ENCODE results near the gene MITF.

The MITF gene

DNA sequence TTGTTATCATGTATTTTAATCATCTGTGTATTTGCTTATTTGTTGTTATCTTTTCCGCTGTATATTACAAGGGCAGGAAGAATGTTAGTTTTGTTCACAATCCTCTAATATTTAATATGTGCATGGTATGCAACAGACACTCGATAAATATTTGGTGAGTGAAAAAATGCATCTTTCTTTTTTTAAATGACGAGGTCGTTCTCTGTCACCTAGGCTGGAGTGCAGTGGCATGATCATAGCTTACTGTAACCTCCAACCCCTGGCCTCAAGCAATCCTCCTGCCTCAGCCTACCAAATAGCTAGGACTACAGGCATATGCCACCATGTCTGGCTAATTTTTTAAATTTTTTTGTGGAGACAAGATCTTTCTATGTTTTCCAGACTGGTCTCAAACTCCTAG lies 66.2 kb downstream of the MITF start:
- Histone ChIP-seq H3K36me3 (ENCODE audit: insufficient read depth, low read length) (no peaks in the 10 kb centered on the region), H3K27me3 (ENCODE audit: control insufficient read depth, insufficient read depth, low read length) (no peaks in the 10 kb centered on the region), H3K4me3 (ENCODE audit: low read length) (no peak overlapping the region), H3K9ac (ENCODE audit: low read depth, low read length) (no peak overlapping the region), H3K4me2 (ENCODE audit: low read length) (no peak overlapping the region), H3K9me3 (replicated peaks; ENCODE audit: low read length) (no peaks in the 10 kb centered on the region), H3K4me1 (ENCODE audit: control insufficient read depth, insufficient read depth, low read length) (peaks cover 11% of the 10 kb centered on the region)

DNA sequence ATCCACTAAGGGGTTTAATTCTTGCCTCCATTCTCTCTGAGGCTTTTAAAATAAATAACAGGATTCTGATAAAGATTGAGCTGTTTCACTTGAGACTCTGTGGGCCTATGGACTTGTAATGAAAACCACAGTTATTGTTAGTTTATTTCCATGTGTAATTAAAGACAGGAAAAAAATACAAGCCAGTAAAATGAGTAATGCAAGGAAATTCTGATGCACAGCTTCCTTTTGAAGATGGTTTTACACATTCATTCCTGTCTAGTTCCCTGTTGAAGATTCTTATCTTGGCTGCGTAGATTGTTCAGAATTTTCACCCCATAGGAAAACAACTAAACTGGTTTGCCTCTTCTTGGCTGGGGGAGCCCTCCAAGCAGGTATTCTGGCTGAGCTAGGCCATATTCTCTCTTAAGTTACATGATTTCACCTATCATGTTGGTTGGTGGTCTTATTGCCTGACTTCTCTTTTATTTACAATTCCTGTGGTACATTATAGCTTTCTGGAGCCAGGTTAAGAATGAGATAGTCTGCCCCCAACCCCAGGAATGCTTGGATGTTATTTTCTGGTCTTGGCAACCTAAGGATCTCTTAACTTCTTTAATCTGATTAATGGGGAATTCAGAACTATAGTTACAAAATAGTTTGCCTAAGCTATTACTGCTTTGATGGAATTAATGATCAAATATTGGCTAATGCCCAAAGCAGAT lies 67.6 kb downstream of the MITF start:
- Histone ChIP-seq H3K9me3 (replicated peaks; ENCODE audit: low read length) (no peaks in the 10 kb centered on the region), H3K27me3 (ENCODE audit: control insufficient read depth, insufficient read depth, low read length) (no peaks in the 10 kb centered on the region), H3K4me1 (ENCODE audit: control insufficient read depth, insufficient read depth, low read length) (peaks cover 11% of the 10 kb centered on the region), H3K4me2 (ENCODE audit: low read length) (peak overlapping the region; percentile 48), H3K4me3 (ENCODE audit: low read length) (no peak overlapping the region), H3K36me3 (ENCODE audit: insufficient read depth, low read length) (no peaks in the 10 kb centered on the region), H3K9ac (ENCODE audit: low read depth, low read length) (no peak overlapping the region)

DNA sequence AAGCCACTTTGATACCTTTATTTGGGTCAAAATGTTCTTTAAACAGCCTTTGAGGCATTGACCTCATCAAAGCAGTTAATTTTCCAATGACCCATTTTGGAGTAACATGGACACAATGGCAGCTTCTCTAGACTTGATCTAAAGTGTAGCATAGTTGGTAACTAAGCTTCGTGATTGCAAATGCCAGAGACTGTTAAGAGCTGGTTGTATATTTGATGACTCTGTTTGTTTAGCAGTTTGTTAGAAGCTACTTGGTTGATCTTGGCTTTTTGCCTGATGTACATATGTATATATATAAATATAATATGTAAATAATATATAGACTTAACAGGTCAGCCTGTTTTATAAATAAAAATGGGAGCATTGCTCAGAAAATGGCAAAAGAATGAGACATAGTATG lies 68.4 kb downstream of the MITF start:
- no peak overlapping the region for H3K4me2 ChIP-seq (ENCODE audit: low read length)
- H3K36me3 ChIP-seq (ENCODE audit: insufficient read depth, low read length): no peaks in the 10 kb centered on the region
- no peaks in the 10 kb centered on the region for H3K27me3 ChIP-seq (ENCODE audit: control insufficient read depth, insufficient read depth, low read length)
- H3K4me3 ChIP-seq (ENCODE audit: low read length): no peak overlapping the region
- no peaks in the 10 kb centered on the region for H3K9me3 ChIP-seq (replicated peaks; ENCODE audit: low read length)
- peaks cover 11% of the 10 kb centered on the region for H3K4me1 ChIP-seq (ENCODE audit: control insufficient read depth, insufficient read depth, low read length)
- no peak overlapping the region for H3K9ac ChIP-seq (ENCODE audit: low read depth, low read length)

DNA sequence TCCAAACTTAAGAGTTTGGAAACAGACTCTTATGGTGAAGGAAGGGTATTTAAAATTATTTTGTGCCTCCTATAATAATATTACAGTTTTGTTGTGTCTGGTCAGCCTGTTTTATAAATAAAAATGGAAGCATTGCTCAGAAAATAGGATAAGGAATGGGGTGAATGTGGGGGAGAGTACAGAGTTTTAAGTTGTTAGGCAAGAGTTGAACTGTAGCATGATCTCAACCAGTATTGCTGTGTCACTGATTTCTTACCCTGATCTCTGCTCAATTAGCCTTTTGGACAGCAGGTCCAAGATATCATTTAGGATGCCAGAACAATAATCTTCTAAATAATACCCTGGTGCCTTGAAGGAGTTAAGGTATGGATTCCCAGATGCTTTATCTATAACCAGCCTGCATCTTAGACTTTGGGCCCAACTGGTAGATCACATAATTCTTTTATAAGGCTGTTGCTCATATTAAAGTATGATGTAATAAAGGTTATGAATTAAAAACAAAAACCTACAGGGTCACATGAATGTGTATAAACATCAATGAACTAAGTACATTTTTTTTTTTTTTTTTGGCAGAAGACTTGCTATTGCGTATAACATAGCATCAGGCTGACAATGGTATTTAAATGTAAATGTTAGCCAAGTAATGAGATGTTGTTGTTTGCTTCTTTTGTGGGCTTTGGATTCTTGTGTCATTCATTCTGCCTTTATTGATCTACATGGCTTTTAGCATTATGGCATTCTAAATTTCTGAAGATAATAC lies 70.0 kb downstream of the MITF start:
- Histone ChIP-seq H3K4me1 (ENCODE audit: control insufficient read depth, insufficient read depth, low read length) (peaks cover 11% of the 10 kb centered on the region), H3K36me3 (ENCODE audit: insufficient read depth, low read length) (no peaks in the 10 kb centered on the region), H3K9me3 (replicated peaks; ENCODE audit: low read length) (no peaks in the 10 kb centered on the region), H3K4me3 (ENCODE audit: low read length) (no peak overlapping the region), H3K27me3 (ENCODE audit: control insufficient read depth, insufficient read depth, low read length) (no peaks in the 10 kb centered on the region), H3K4me2 (ENCODE audit: low read length) (no peak overlapping the region), H3K9ac (ENCODE audit: low read depth, low read length) (no peak overlapping the region)

DNA sequence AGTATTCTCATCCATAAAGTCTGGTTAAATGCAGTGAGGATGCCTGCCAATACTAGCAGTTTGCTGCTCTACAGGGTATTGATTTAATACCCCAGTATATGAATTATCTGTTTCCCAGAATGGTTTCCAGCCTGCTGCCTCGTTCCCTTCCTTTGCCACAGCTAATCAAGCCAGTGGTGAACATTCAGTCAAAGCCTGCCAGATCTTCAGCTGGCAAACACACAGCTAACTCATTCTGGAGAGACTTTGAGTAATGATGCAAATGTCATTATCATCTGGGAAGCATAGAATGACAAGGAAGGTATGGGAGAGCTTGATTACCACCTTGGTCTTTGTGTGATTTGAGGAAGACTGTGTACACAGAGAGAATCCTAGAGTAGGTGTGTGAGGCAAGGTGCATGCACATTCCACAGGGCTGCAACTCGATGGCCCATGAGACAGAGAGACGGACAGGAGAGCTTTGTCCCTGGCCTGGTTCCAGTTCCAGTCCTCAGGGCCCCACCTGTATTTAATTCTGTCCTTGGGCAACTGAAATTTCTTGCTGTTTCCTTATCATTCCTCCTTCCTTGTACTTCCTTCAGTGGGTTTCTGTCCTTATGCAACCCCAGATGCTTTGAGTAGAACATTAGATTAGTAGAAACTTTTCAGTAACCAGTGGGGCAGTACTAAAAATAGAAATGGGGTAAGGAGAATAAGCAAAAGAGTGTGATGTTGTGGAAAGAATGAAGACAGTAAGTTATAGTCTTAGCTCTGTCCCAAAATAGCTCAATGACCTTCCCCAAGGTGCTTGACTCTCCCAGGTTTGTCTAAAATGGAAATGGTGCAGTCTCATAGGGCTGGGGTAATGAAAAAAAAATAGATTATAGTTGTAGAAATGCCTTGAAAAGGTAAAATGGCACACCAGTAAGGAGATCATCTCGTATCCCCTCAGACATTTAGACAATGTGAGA lies 72.5 kb downstream of the MITF start:
- Histone ChIP-seq H3K27me3 (ENCODE audit: control insufficient read depth, insufficient read depth, low read length) (no peaks in the 10 kb centered on the region), H3K4me2 (ENCODE audit: low read length) (no peak overlapping the region), H3K36me3 (ENCODE audit: insufficient read depth, low read length) (no peaks in the 10 kb centered on the region), H3K9ac (ENCODE audit: low read depth, low read length) (no peak overlapping the region), H3K4me1 (ENCODE audit: control insufficient read depth, insufficient read depth, low read length) (peaks cover 7% of the 10 kb centered on the region), H3K9me3 (replicated peaks; ENCODE audit: low read length) (no peaks in the 10 kb centered on the region), H3K4me3 (ENCODE audit: low read length) (no peak overlapping the region)

DNA sequence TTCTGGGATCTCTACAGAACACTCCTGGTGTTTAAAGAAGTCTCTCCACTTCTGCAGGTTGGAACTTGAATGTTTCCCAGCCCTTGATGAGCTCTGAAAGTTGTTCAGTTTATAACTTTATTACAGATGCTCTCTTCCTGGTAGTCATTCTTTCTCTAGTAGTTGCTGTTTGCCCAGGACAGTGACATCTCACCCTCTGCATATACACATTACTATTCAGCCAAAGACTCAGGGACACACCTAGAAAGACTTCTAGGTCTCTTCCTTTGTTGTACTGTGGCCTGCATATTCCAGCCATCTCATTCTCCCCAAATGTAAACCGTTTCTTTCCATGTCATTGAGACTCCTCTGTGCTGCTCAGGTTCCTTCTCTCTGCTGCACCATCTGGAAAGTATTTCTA lies 76.7 kb downstream of the MITF start:
- Histone ChIP-seq H3K4me1 (ENCODE audit: control insufficient read depth, insufficient read depth, low read length) (no peaks in the 10 kb centered on the region), H3K36me3 (ENCODE audit: insufficient read depth, low read length) (no peaks in the 10 kb centered on the region), H3K9me3 (replicated peaks; ENCODE audit: low read length) (no peaks in the 10 kb centered on the region), H3K4me3 (ENCODE audit: low read length) (no peak overlapping the region), H3K9ac (ENCODE audit: low read depth, low read length) (no peak overlapping the region), H3K27me3 (ENCODE audit: control insufficient read depth, insufficient read depth, low read length) (no peaks in the 10 kb centered on the region), H3K4me2 (ENCODE audit: low read length) (no peak overlapping the region)

DNA sequence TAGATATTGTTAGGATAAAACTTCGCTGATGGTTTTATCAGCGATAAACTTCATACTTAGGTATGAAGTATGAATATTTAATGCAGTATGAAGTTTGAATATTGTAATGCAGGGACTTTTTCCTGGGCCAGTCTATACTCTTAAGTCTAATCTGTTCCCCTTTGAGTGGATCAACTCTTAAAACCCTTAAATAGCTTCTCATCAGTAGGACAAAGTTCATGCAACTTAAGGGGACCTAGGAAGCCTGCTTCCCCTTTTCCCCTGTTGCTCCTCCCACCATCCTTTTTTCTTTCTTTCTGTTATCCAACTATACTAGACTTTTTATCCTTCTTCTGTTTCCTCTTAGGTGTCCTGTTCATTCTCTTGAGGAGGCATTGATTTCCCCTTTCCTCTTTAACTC lies 78.7 kb downstream of the MITF start:
- Histone ChIP-seq H3K4me3 (ENCODE audit: low read length) (no peak overlapping the region), H3K9ac (ENCODE audit: low read depth, low read length) (no peak overlapping the region), H3K36me3 (ENCODE audit: insufficient read depth, low read length) (no peaks in the 10 kb centered on the region), H3K4me2 (ENCODE audit: low read length) (no peak overlapping the region), H3K27me3 (ENCODE audit: control insufficient read depth, insufficient read depth, low read length) (no peaks in the 10 kb centered on the region), H3K9me3 (replicated peaks; ENCODE audit: low read length) (no peaks in the 10 kb centered on the region), H3K4me1 (ENCODE audit: control insufficient read depth, insufficient read depth, low read length) (peaks cover 8% of the 10 kb centered on the region)

DNA sequence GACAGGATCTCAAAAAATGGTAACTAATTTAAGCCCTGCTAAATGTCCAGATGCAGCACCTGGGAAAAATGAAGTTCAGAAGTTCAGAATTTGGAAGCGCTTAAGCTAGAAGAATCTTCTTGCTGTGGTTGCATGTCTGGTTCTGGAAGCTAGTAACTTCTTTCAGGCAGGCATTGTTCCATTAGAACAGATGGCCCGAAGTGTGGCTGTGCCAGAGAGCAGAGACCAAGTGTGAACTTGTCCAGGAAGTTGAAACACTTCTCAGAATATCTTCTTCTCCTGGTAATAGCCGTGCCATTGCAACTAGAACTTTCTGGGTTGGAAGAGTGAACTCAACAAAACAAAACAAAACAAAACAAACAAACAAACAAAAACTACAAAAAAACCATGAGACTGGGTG lies 80.0 kb downstream of the MITF start:
- Histone ChIP-seq H3K9ac (ENCODE audit: low read depth, low read length) (no peak overlapping the region), H3K4me2 (ENCODE audit: low read length) (no peak overlapping the region), H3K27me3 (ENCODE audit: control insufficient read depth, insufficient read depth, low read length) (no peaks in the 10 kb centered on the region), H3K36me3 (ENCODE audit: insufficient read depth, low read length) (no peaks in the 10 kb centered on the region), H3K4me3 (ENCODE audit: low read length) (no peak overlapping the region), H3K4me1 (ENCODE audit: control insufficient read depth, insufficient read depth, low read length) (peaks cover 8% of the 10 kb centered on the region), H3K9me3 (replicated peaks; ENCODE audit: low read length) (no peaks in the 10 kb centered on the region)

DNA sequence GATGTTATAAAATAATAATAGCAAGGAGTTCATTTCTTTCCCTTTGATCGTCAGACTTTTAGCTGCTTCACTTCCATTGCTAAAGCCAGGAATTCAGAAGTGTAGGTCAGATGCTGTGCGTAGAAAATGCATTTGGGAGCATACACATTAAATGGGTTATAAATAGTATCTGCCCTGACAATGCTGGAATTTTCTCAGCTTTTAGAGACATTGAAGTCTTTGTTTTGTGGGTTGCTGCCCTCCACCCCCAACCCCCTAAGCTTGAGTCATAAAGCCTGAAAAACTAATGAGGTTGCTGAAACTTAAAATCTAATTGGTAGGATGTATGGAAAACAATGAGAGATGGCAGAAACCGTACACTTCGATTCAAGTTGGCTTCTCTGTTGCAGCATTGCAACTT lies 81.9 kb downstream of the MITF start:
- Histone ChIP-seq H3K9me3 (replicated peaks; ENCODE audit: low read length) (no peaks in the 10 kb centered on the region), H3K27me3 (ENCODE audit: control insufficient read depth, insufficient read depth, low read length) (no peaks in the 10 kb centered on the region), H3K4me2 (ENCODE audit: low read length) (no peak overlapping the region), H3K9ac (ENCODE audit: low read depth, low read length) (no peak overlapping the region), H3K4me3 (ENCODE audit: low read length) (no peak overlapping the region), H3K4me1 (ENCODE audit: control insufficient read depth, insufficient read depth, low read length) (peaks cover 8% of the 10 kb centered on the region), H3K36me3 (ENCODE audit: insufficient read depth, low read length) (no peaks in the 10 kb centered on the region)

DNA sequence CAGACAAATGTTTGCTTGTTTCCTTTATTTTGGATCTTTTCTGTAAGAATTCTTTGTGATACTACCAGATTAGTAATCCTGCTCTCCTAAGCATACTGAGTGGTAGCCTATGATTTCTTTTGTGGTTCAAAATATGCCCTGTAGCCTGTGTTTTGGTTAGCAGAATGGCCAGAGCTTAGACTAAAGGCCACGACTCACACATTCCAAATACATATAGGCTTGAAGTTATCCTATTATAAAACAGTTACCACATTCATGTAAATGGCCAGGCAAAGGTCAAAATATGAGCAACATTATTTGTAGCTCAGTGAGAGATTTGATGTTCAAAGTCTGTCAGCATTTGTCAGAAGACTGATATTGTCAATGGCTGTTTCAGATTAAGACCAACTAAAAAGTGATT lies 84.5 kb downstream of the MITF start:
- Histone ChIP-seq H3K4me3 (ENCODE audit: low read length) (no peak overlapping the region), H3K36me3 (ENCODE audit: insufficient read depth, low read length) (no peaks in the 10 kb centered on the region), H3K4me2 (ENCODE audit: low read length) (no peak overlapping the region), H3K9me3 (replicated peaks; ENCODE audit: low read length) (no peaks in the 10 kb centered on the region), H3K27me3 (ENCODE audit: control insufficient read depth, insufficient read depth, low read length) (no peaks in the 10 kb centered on the region), H3K4me1 (ENCODE audit: control insufficient read depth, insufficient read depth, low read length) (peaks cover 8% of the 10 kb centered on the region), H3K9ac (ENCODE audit: low read depth, low read length) (no peak overlapping the region)

DNA sequence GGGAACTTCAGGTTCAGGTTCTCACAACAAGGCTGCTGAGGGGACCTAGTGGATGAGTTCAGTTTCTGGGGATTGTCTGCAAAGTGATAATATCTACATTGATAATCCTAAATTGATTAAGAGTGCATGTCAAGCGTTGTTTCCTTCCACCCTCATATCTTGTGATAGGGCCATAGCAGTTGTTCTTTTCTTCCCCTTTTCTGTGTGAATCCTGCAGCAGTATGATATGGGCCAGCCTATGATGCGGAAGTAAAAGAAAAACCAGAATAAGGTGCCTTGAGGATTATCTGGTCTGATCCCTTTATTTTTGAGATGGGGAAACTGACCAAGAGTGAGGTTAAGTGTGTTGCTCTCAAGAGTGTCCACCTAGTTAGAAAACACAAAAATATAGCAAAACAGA lies 86.2 kb downstream of the MITF start:
- no peaks in the 10 kb centered on the region for H3K9me3 ChIP-seq (replicated peaks; ENCODE audit: low read length)
- H3K4me3 ChIP-seq (ENCODE audit: low read length): no peak overlapping the region
- no peaks in the 10 kb centered on the region for H3K36me3 ChIP-seq (ENCODE audit: insufficient read depth, low read length)
- no peak overlapping the region for H3K4me2 ChIP-seq (ENCODE audit: low read length)
- H3K4me1 ChIP-seq (ENCODE audit: control insufficient read depth, insufficient read depth, low read length): peaks cover 8% of the 10 kb centered on the region
- H3K9ac ChIP-seq (ENCODE audit: low read depth, low read length): no peak overlapping the region
- H3K27me3 ChIP-seq (ENCODE audit: control insufficient read depth, insufficient read depth, low read length): no peaks in the 10 kb centered on the region

Data from skeletal muscle satellite cell (primary cell).